Peyer's patch (tissue), 4 donors: Measurements from ENCODE around the gene AGAP1. TPM values are rescaled to one million over a fixed set of nuclear protein-coding genes. Genes with fewer than 3 reads are reported as not detected.

Experiments used
- DNase-seq, 3 donors: peaks; one replicate each; pipeline ENCODE4 v3.0.0-alpha.2; 2017 to 2019
- H3K27ac ChIP-seq, 4 donors: fragments of 200-600 bp; sonication (generic); one replicate each; pipeline ENCODE4 v1.5.1; 2016 to 2019
- H3K27me3 ChIP-seq, 2 donors: fragments of 200-600 bp; sonication (generic); one replicate each; pipeline ENCODE4 v1.5.1; 2019
- H3K36me3 ChIP-seq, 3 donors: fragments of 200-600 bp; sonication (generic); one replicate each; pipeline ENCODE4 v1.5.1; 2016 to 2019
- H3K4me1 ChIP-seq, 4 donors: fragments of 200-600 bp; sonication (generic); one replicate each; pipeline ENCODE4 v1.5.1; 2016 to 2019
- H3K4me3 ChIP-seq, 4 donors: fragments of 200-600 bp; sonication (generic); 1 replicate in 3 of 4; 2 replicates in 1 of 4; pipeline ENCODE4 v1.5.1; 2016 to 2019; ENCODE audit warnings: mild to moderate bottlenecking in 1 of 4
- H3K9me3 ChIP-seq, 4 donors: fragments of 200-600 bp; sonication (generic); one replicate each; pipeline ENCODE4 v1.5.1; 2016 to 2019; ENCODE audit warnings: mild to moderate bottlenecking in 1 of 4
- CTCF ChIP-seq, 6 experiments: fragments of 450-650 bp in 4 of 6; fragments of 200-600 bp in 2 of 6; sonication (generic) in 1 of 6; IDR thresholded peaks; one replicate each; pipeline ENCODE4 v1.5.1; 2017 to 2019; ENCODE audit warnings: antibody characterized with exemption in 6 of 6, mild to moderate bottlenecking in 3 of 6, moderate library complexity in 1 of 6
- POLR2A ChIP-seq, 2 donors: fragments of 450-650 bp; IDR thresholded peaks; one replicate each; pipeline ENCODE4 v1.5.1; 2017; ENCODE audit warnings: antibody characterized with exemption in 2 of 2, mild to moderate bottlenecking in 2 of 2, moderate library complexity in 2 of 2
- total RNA-seq, 4 donors: library from RNA; depleted of rRNA; stranded (reverse); fragments of >200 nt; gene quantifications; one replicate each; pipeline ENCODE4 v1.1.0, GENCODE V29; 2016

The AGAP1 gene
- total RNA-seq, 4 donors from 2014 or later = 55.7 to 79.1 (median 66.9) TPM

DNA sequence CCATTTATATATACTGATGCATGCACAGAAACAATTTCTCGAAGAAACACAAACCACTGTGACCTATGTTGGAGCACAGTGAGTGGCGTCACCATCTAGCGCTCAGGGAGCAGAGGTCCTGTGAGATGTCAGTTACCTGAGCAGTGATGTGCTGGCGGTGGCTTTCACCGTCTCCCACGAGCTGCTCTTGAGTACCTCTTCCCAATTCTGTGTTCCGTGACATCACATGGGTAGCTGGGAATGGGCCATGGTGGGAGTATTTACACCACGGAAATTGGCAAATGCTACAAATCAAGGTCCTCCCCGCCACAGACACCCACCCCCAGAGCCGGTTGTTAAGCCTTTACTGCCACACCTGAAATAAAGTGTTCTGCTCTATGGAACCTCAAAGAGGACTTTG lies 650.0 kb downstream of the AGAP1 start:
- no peaks in the 10 kb centered on the region for H3K4me1 ChIP-seq
- no peak overlapping the region for H3K4me3 ChIP-seq
- no peaks in the 10 kb centered on the region for H3K9me3 ChIP-seq
- no peak overlapping the region for H3K27ac ChIP-seq
- no peaks in the 10 kb centered on the region for H3K27me3 ChIP-seq
- no peaks in the 10 kb centered on the region for H3K36me3 ChIP-seq
- TF ChIP-seq CTCF (IDR thresholded peaks at IDR 0.05) = no peak
- no peak for TF ChIP-seq POLR2A (IDR thresholded peaks at IDR 0.05)
- DNase-seq = no peak

GRCh38 chr2:236146436-236146835 lies 652.6 kb downstream of the AGAP1 start:
- TF ChIP-seq CTCF (IDR thresholded peaks at IDR 0.05) (no peak), POLR2A (IDR thresholded peaks at IDR 0.05) (no peak)
- Histone ChIP-seq H3K36me3 (no peaks in the 10 kb centered on the region), H3K27ac (no peak overlapping the region), H3K27me3 (no peaks in the 10 kb centered on the region), H3K4me3 (no peak overlapping the region), H3K9me3 (no peaks in the 10 kb centered on the region), H3K4me1 (no peaks in the 10 kb centered on the region)
- DNase-seq = no peak

GRCh38 chr2:236155406-236155805 lies 661.6 kb downstream of the AGAP1 start:
- no peak overlapping the region for H3K4me3 ChIP-seq
- H3K4me1 ChIP-seq = no peaks in the 10 kb centered on the region
- no peak overlapping the region for H3K27ac ChIP-seq
- no peak for DNase-seq
- TF ChIP-seq POLR2A (IDR thresholded peaks at IDR 0.05) (no peak), CTCF (IDR thresholded peaks at IDR 0.05) (no peak)
- H3K27me3 ChIP-seq = peaks cover 0 to 9% of the 10 kb centered on the region in 2 donors
- H3K9me3 ChIP-seq = peaks cover 0 to 12% (median 0%) of the 10 kb centered on the region in 4 donors
- H3K36me3 ChIP-seq = no peaks in the 10 kb centered on the region

GRCh38 chr2:236156095-236156859 lies 662.4 kb downstream of the AGAP1 start:
- DNase-seq = no peak
- H3K4me1 ChIP-seq = no peaks in the 10 kb centered on the region
- H3K27ac ChIP-seq = no peak overlapping the region
- no peak overlapping the region for H3K4me3 ChIP-seq
- TF ChIP-seq CTCF (IDR thresholded peaks at IDR 0.05) (no peak), POLR2A (IDR thresholded peaks at IDR 0.05) (no peak)
- H3K36me3 ChIP-seq = no peaks in the 10 kb centered on the region
- H3K9me3 ChIP-seq = peaks cover 0 to 12% (median 0%) of the 10 kb centered on the region in 4 donors
- peaks cover 0 to 12% of the 10 kb centered on the region in 2 donors for H3K27me3 ChIP-seq

DNA sequence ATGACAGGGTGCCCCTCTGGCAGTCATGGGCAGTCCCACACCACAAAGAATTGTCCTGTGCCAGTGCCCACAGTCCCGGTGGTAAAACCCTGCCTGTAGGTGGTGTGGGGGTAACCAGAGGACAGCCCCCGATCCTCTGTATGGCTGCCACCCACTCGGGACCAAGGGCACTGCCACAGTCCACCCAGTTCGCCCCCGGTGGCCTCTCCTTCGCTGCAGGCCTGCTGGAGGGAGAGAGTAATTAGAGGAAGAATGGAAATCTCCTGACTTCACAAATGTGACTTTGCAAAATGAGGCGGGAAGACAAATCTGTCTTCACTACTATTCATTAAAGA lies 663.0 kb downstream of the AGAP1 start:
- H3K27me3 ChIP-seq = peaks cover 0 to 15% of the 10 kb centered on the region in 2 donors

More for the DNA sequence above, 663.0 kb downstream of the AGAP1 start:
- DNase-seq = no peak
- Histone ChIP-seq H3K36me3 (no peaks in the 10 kb centered on the region), H3K4me1 (no peaks in the 10 kb centered on the region), H3K27ac (no peak overlapping the region), H3K9me3 (peaks cover 0 to 12% (median 0%) of the 10 kb centered on the region in 4 donors), H3K4me3 (no peak overlapping the region)
- TF ChIP-seq CTCF (IDR thresholded peaks at IDR 0.05) = no peak
- no peak for TF ChIP-seq POLR2A (IDR thresholded peaks at IDR 0.05)
